ENCODE results near the gene CCRL2.
"Not testable (repeated sequence)": the region's sequence is repeated elsewhere in the genome, so short reads cannot be mapped to it uniquely, and the experiment has no call there.

CCRL2 gene

GRCh38 chr3:46433118-46433517 lies 26.1 kb downstream of the CCRL2 start:
- DNase-seq: not testable (repeated sequence)

GRCh38 chr3:46433841-46434240 lies 26.8 kb downstream of the CCRL2 start:
- no peak for DNase-seq

GRCh38 chr3:46435081-46435726 lies 28.1 kb downstream of the CCRL2 start:
- no peak for DNase-seq

- DNase-seq: no peak
Observed at GRCh38 chr3:46438831-46439230, 31.8 kb downstream of the CCRL2 start.

GRCh38 chr3:46440531-46441294 lies 33.7 kb downstream of the CCRL2 start:
- no peak for DNase-seq

- peak; percentile 2 for DNase-seq
Observed at GRCh38 chr3:46442576-46443530, 35.8 kb downstream of the CCRL2 start.

GRCh38 chr3:46447228-46447985 lies 40.3 kb downstream of the CCRL2 start:
- DNase-seq: no peak

- no peak for DNase-seq
Observed at GRCh38 chr3:46448721-46449120, 41.7 kb downstream of the CCRL2 start.

GRCh38 chr3:46449755-46450552 lies 42.9 kb downstream of the CCRL2 start:
- DNase-seq: no peak

GRCh38 chr3:46453526-46454208 lies 46.6 kb downstream of the CCRL2 start:
- no peak for DNase-seq

- DNase-seq: no peak
Observed at GRCh38 chr3:46454209-46454595, 47.1 kb downstream of the CCRL2 start.

- no peak for DNase-seq
Observed at GRCh38 chr3:46454606-46455005, 47.5 kb downstream of the CCRL2 start.

- no peak for DNase-seq
Observed at GRCh38 chr3:46455231-46456115, 48.4 kb downstream of the CCRL2 start.

GRCh38 chr3:46456118-46456517 lies 49.1 kb downstream of the CCRL2 start:
- no peak for DNase-seq

Measured in NCI-H526 treated with DMSO at 0.1 percent for 48 hours (cell line).